IPS DF 19.7 (cell line): ENCODE data around the gene TMCO2.
"Not testable (repeated sequence)": the region's sequence is repeated elsewhere in the genome, so short reads cannot be mapped to it uniquely, and the experiment has no call there.

Source experiments
- DNase-seq: peaks from one replicate; pipeline ENCODE4 v3.0.0-alpha.2; 2013; ENCODE audit warnings: low read depth, low spot score

TMCO2 gene

GRCh38 chr1:40247655-40248054, at the start of gene TMCO2:
Gene TMCO2 (plus strand): TSS chr1:40247937. CDS start chr1:40247994, 57 bp downstream.
- DNase-seq: no peak

DNA sequence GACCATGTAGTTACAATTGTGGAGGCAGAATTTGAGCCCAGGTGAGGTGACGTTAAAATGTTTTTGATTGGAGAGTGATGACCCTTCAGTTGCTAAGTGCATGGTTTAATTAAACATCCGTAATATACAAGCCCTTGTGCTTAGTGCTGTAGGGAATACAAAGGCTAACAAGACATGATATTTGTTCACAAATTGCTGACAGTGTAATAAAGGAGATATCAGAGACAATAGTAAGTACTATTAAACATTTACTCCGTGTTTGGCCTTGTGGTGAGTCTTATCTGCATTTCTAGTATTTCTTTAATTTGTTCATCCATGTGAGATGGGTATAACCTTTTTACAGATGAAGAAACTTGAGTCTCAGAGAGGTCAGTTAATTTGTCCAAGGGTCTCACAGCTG, 48.6 kb upstream of the TMCO2 start:
- DNase-seq: no peak

DNA sequence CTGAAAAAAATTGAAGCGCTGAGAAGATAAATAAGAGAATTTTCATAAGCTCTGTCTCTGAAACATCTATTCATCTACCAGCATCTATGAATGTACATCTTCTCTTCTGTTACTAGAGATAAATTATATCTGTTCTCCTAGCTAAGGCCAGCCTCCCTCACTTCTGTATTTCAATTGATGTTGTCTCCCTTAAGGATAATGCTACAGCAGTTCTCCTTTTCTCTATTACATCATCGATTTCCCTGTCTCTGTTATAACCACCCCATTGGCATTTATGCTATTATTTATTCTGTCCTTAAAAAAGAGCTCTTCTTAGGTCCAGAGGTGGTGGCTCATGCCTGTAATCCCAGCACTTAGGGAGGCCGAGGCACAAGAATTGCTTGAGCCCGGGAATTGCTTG, 42.9 kb upstream of the TMCO2 start:
- DNase-seq: no peak

- no peak for DNase-seq
Measured at GRCh38 chr1:40210511-40211204, 37.1 kb upstream of the TMCO2 start.

DNA sequence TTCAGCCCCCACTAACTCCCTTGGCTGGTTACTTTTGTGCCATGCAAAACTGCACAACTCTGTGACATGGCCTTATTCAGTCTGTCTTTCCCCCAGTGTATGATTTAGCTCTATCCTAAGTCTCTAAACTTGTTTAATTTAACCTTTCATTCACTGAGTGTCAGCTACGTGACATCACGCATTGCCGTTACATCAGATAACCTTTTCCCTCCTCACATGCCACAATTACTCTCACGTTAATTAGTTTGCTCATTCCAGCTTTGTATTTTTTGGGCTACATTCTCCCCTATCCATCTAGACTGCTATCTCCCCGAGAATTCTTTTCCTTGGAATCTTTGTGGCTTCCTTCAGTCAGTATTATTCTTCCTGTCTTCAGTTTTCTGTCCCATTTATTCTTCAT, 29.4 kb upstream of the TMCO2 start:
- no peak for DNase-seq

- not testable (repeated sequence) for DNase-seq
Measured at GRCh38 chr1:40221471-40221905, 26.2 kb upstream of the TMCO2 start.

GRCh38 chr1:40221977-40222772, 25.6 kb upstream of the TMCO2 start:
- DNase-seq: no peak

DNA sequence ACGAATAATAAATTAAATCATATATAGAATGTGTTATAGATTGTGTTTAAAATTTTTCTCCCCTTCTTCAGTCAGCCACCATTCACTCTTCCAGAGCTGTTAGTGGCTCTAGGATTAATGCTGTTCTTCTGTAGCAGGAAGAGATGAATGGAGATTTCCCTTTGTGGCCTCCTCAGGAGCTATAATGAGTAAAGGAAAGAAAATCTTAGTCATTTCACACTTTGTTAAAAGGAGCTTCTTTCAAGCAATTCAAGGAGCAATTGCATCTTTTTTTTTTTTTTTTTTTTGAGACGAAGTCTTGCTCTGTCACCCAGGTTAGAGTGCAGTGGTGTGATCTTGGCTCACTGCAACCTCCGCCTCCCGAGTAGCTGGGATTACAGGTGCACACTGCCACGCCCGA, 23.7 kb upstream of the TMCO2 start:
- DNase-seq: no peak

GRCh38 chr1:40226192-40226591, 21.5 kb upstream of the TMCO2 start:
- DNase-seq: no peak

DNA sequence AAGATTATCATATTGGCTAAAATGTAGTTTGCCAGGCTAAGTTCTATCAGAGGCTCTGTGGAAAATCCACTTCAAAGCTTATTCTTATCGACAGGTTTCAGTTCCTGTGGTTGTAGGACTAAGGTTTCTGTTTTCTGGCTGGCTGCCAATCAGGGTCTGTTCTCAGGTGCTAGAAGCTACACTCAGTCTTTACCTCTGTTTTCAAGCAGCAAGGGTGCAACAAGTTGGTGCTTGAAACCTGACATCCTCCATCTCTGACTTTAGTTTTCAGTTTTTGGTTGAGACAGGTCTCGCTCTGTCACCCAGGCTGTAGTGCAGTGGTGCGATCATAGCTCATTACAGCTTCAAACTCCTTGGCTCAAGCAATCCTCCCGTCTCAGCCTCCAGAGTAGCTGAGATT, 15.3 kb upstream of the TMCO2 start:
- DNase-seq: no peak

GRCh38 chr1:40239626-40240025, 8.1 kb upstream of the TMCO2 start:
- no peak for DNase-seq

- no peak for DNase-seq
Measured at GRCh38 chr1:40240390-40240789, 7.3 kb upstream of the TMCO2 start.

- DNase-seq: no peak
Measured at GRCh38 chr1:40241362-40241761, 6.4 kb upstream of the TMCO2 start.

DNA sequence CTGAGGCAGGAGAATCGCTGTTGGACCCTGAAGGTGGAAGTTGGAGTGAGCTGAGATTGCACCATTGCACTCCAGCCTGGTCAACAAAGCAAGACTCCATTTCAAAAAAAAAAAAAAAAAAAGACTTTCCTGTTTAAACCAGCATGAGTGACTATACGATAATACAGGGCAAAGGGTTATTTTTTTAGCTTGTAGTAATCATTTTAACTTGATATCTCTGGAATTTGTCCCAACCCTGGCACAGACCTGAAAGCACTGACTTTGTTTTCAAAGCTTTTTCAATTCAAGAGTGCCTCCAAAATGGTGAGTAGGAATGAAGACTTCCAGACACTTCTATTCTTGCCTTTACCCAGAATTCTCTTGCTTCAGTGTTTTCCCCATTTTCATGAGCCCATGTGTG, 4.4 kb upstream of the TMCO2 start:
- DNase-seq: no peak

DNA sequence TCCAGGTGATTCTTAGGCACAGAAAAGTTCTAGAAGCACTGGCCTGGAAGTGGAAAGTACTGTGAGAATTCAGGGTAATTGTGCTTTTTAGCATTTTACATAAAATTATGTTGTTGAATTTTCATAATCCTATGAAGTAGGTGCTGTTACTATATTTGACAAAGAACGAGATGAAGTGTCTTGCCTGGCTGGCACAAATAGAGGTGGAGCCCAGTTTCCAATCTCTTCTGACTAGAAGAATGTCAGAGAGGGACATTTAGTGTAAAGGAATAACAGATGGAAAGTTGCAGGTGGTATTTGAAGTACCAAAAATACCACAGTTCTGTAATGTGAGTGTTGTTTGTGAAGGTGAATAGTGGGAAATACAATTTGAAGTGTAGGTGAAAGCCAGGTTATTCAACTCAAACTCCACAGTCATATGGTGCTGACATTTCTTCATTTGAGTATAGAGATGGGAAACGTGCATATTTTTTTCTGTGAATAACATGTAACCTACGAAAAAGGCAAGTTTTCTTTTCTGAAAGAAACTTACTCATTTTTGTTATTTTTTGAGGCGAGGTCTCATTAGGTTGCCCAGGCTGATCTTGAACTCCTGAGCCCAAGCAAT, 3.5 kb upstream of the TMCO2 start:
- DNase-seq: no peak

GRCh38 chr1:40245686-40246085, 2.1 kb upstream of the TMCO2 start:
- DNase-seq: no peak

DNA sequence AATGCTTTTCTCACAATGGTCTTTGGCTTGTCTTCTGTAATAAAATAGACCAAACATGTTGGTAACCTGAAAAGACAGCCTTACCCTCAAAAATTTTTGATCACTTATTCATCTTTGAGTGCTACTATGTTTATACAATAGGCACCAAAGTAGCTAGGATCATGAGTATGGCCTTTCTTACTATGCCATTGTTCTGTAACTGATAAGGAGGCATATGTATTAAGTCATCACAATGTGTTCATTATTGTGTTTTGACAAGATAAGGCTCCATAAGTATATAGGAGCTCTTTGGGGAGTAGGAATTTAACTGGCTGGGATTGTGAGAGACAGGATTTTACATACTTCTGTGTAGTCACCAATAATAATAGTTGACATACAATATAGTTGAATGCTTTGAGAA, 675 bp downstream of the TMCO2 start:
- DNase-seq: no peak

DNA sequence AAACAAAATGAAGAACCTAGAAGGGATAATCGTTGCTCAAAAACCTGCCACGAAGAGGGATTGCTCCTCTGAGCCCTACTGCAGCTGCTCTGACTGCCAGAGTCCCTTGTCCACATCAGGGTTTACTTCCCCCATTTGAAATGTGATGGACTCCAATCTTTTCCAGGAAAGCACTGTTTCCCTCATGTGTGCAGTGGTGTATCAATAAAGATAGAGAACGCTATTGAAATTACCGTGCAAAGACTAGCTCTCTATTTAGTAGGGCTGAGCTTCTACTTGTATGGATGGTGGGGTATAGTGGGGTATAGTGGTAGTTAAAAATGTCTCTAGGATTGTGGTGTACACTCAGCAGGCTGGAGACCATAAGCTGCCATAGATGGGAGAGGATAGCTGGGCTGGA, 3.7 kb downstream of the TMCO2 start:
- DNase-seq: no peak

GRCh38 chr1:40252601-40253000, 4.9 kb downstream of the TMCO2 start:
- no peak for DNase-seq

GRCh38 chr1:40255231-40255630, 7.5 kb downstream of the TMCO2 start:
- DNase-seq: no peak

DNA sequence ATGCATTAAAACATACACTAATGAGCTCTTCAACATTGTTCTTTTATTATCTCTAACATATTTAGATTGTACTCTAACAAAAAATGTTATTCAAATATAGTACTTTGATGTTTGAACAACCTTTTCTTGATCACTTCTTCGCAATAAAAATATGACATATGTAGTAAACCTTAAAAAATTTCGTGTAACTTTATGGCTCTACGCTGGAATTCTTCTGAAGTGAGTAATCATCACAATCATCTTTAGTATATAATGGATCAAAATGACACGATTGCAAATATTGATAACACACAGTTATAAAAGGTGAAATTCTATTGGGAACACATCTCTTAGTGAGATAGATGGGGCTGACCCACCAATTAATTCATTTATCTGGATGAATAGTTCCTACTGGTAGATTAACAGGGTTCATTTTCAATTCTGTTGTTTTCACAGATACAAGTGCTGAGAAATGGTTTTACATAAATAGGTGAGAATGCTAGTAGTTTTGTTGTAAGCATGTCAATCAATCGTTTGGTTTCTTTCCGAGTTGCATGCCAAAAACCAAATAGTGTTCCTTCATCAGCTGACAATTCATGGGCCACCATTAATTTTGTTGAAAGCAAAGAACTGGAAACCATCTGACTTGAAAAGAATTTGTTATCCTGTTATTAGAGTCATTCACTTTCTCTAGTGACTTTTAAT, 8.8 kb downstream of the TMCO2 start:
- DNase-seq: no peak

GRCh38 chr1:40257313-40257687, 9.6 kb downstream of the TMCO2 start:
- DNase-seq: no peak
